ENCODE results near the gene GSTO1. TPM values are rescaled to one million over a fixed set of nuclear protein-coding genes. Genes with fewer than 3 reads are reported as not detected.

The GSTO1 gene
- total RNA-seq, 2 donors from 2014 or later, result 37.9 to 52.6 TPM

DNA sequence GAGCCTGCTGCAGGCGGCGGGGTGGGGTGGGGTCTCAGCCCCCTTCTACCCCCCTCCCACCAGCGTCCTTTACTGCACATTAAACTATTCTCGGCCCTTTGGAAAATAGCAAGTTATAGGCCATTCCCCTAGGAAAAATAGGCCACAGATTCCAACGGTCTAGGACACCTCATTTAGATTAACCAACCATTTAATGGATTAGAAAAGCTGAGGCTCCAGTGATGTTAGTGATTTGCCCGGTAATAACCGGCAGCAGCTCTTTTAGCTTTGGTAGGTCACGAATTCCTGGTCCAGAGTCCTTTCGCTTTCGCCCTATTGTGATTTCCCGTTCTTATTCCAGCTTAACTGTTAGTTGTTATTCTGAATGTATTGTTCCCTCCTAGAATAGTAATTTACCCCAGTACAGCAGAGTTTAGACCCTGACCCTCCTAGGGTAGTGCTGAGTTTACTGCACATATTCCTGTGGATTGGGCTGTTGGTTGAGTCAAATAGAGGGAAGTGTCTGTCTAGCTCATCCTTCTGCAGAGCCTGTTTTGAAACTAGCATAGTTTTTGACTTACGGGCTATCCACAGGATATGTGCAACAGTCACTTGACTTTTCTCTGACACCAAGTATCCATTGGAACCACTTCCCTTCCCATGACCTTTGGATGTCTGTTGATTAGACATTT, 754 bp downstream of the GSTO1 start:
- peaks cover 3% of the 10 kb centered on the region for H3K27me3 Mint-ChIP-seq
- H3K9me3 ChIP-seq (ENCODE audit: control insufficient read depth, low read length, poor library complexity, severe bottlenecking), result no peaks in the 10 kb centered on the region
- H3K4me3 Mint-ChIP-seq, result peak overlapping the region; percentile 97
- H3K36me3 Mint-ChIP-seq (ENCODE audit: low read depth), result peaks cover 11% of the 10 kb centered on the region
- peaks cover 45% of the 10 kb centered on the region for H3K4me1 Mint-ChIP-seq
- DNase-seq (no peak), ATAC-seq (peak; percentile 56)
- H3K27ac Mint-ChIP-seq, result peak overlapping the region; percentile 95

DNA sequence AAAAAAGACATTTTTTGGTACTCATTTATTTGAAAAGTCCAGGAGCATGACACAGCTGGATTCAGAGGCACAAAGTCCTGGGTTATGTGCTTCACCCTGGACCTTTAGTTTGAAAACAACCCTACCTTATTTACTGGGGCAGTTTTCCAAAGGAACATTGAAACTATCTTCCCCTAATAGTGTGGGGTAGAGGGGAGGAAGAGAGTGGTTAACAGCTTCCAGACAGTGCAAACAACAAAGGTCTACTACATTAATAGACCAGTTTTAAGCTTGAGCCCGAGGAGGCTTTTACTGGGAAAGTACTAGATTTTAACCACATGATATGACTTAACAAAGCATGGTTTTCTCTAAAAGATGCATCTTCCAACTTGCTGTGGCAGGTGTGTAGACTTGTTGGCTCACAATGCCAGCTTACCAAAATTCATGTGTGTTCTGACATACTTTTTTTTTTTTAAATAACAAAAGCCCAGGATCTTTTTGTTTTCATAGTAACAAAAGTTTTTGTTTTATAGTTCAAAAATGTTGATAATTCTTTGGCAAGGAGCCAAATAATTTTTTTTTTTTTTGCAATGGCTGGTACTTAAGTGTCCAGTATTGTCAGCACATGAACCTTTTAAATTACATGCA, 1.8 kb downstream of the GSTO1 start:
- DNase-seq, result no peak
- peak overlapping the region; percentile 97 for H3K4me3 Mint-ChIP-seq
- peak; percentile 66 for ATAC-seq
- no peaks in the 10 kb centered on the region for H3K9me3 ChIP-seq (ENCODE audit: control insufficient read depth, low read length, poor library complexity, severe bottlenecking)
- peak overlapping the region; percentile 95 for H3K27ac Mint-ChIP-seq
- peaks cover 13% of the 10 kb centered on the region for H3K36me3 Mint-ChIP-seq (ENCODE audit: low read depth)
- H3K27me3 Mint-ChIP-seq, result no peaks in the 10 kb centered on the region
- H3K4me1 Mint-ChIP-seq, result peaks cover 55% of the 10 kb centered on the region

DNA sequence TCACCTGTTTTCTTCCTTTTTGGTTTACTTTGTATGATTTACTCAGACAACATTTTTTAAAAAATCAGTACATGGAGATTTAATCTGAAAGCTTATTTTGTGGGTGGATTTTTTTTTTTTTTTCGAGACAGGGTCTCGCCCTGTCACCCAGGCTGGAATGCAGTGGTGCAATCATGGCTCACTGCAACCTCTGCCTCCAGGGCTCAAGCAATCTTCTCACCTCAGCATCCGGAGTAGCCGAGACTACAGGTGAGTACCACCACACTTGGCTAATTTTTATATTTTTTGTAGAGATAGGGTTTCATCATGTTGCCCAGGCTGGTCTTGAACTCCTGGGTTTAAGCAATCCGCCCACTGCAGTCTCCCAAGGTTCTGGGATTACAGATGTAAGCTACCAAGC, 2.5 kb downstream of the GSTO1 start:
- H3K9me3 ChIP-seq (ENCODE audit: control insufficient read depth, low read length, poor library complexity, severe bottlenecking), result no peaks in the 10 kb centered on the region
- ATAC-seq (no peak), DNase-seq (no peak)
- peak overlapping the region; percentile 95 for H3K27ac Mint-ChIP-seq
- H3K36me3 Mint-ChIP-seq (ENCODE audit: low read depth), result peaks cover 13% of the 10 kb centered on the region
- peaks cover 59% of the 10 kb centered on the region for H3K4me1 Mint-ChIP-seq
- H3K27me3 Mint-ChIP-seq, result no peaks in the 10 kb centered on the region
- no peak overlapping the region for H3K4me3 Mint-ChIP-seq

DNA sequence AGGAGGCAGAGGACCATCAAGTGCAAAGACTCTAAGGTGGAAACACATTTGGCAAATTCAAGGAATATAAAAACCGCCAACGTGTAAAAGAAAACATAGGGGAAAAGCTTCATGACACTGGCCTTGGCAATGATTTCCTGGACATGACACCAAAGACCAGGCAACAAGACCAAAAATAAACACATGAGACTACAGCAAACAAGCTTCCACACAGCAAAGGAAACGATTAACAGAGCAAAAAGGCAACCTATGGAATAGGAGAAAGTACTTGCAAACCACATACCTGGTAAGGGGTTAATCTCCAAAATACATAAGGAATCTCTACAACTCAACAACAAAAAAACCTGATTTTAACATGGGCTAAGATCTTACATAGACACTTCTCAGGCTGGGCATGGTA, 3.5 kb downstream of the GSTO1 start:
- ATAC-seq (no peak), DNase-seq (no peak)
- no peaks in the 10 kb centered on the region for H3K9me3 ChIP-seq (ENCODE audit: control insufficient read depth, low read length, poor library complexity, severe bottlenecking)
- no peaks in the 10 kb centered on the region for H3K27me3 Mint-ChIP-seq
- H3K4me3 Mint-ChIP-seq, result peak overlapping the region; percentile 28
- H3K36me3 Mint-ChIP-seq (ENCODE audit: low read depth), result peaks cover 13% of the 10 kb centered on the region
- H3K27ac Mint-ChIP-seq, result peak overlapping the region; percentile 95
- H3K4me1 Mint-ChIP-seq, result peaks cover 61% of the 10 kb centered on the region

DNA sequence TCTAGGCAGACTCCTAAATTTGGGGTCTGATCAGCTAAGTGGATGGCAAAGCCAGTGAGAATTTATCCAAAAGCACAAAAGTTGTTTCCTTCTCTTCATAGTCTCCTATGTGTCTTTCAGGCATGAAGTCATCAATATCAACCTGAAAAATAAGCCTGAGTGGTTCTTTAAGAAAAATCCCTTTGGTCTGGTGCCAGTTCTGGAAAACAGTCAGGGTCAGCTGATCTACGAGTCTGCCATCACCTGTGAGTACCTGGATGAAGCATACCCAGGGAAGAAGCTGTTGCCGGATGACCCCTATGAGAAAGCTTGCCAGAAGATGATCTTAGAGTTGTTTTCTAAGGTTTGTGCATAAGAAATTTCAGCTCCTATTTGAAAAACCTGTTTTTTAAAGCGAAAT, 4.8 kb downstream of the GSTO1 start:
- no peaks in the 10 kb centered on the region for H3K9me3 ChIP-seq (ENCODE audit: control insufficient read depth, low read length, poor library complexity, severe bottlenecking)
- Mint-ChIP-seq H3K27me3 (no peaks in the 10 kb centered on the region), H3K4me1 (peaks cover 59% of the 10 kb centered on the region), H3K4me3 (no peak overlapping the region), H3K27ac (peak overlapping the region; percentile 95), H3K36me3 (ENCODE audit: low read depth) (peaks cover 13% of the 10 kb centered on the region)
- ATAC-seq (no peak), DNase-seq (no peak)

DNA sequence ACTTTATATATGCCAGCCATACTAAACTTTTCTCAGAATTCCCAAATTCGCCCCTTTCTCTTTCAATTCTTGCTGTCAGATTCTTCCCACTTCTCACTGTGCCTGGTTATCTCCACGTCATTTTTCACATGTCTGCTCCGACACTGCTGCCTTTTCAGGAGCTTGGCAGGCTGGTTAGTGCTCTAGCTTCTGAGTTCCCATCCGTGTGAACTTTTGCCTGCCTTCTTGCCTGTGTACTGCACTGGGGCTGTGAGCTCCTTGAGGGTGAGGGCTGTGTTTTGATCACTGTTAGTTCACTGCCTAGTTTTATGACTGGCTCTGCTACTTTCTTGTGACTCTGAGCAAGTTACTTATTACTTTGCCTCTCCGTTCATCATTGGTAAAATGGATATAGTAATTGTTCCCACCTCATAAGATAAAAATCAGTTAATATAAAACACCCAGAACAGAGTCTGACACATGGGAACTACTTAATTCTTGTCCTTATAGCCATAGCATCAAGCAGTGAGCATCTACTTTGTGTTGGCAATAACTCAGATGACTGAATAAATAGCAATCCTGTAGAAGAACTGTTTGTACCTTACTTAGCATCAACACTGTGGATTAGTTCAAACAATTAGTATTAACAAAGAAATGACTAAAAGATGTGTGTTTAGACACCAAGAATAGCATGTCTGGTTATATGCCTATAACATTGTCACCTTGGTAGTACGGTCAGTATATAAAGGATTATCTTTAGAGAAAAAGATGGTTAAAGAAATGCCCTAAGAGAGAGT, 5.5 kb downstream of the GSTO1 start:
- H3K36me3 Mint-ChIP-seq (ENCODE audit: low read depth), result peaks cover 13% of the 10 kb centered on the region
- H3K9me3 ChIP-seq (ENCODE audit: control insufficient read depth, low read length, poor library complexity, severe bottlenecking), result no peaks in the 10 kb centered on the region
- no peak for ATAC-seq

DNA sequence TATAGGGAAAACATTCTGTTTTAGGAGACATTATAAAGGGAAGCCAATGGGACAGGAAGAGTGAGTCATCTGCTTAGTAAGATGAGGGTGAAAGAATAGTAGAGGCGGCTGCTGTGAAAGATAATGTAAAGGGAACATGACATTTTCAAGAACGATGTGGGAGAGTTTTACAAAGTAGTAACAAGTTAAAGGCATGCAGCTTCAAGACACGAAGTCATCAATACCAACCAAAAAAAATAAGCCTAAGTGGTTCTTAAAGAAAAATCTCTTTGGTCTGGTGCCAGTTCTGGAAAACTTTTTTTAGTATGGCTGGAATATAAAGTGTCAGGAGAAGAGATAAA, 6.1 kb downstream of the GSTO1 start:
- H3K9me3 ChIP-seq (ENCODE audit: control insufficient read depth, low read length, poor library complexity, severe bottlenecking), result no peaks in the 10 kb centered on the region
- DNase-seq (no peak), ATAC-seq (peak; percentile 22)
- H3K36me3 Mint-ChIP-seq (ENCODE audit: low read depth), result peaks cover 11% of the 10 kb centered on the region
- peak overlapping the region; percentile 95 for H3K27ac Mint-ChIP-seq
- H3K27me3 Mint-ChIP-seq, result no peaks in the 10 kb centered on the region
- peak overlapping the region; percentile 43 for H3K4me3 Mint-ChIP-seq
- H3K4me1 Mint-ChIP-seq, result peaks cover 64% of the 10 kb centered on the region

More for the DNA sequence above, 5.5 kb downstream of the GSTO1 start:
- peak overlapping the region; percentile 43 for H3K4me3 Mint-ChIP-seq
- H3K4me1 Mint-ChIP-seq, result peaks cover 63% of the 10 kb centered on the region
- peak overlapping the region; percentile 95 for H3K27ac Mint-ChIP-seq
- no peak for DNase-seq
- H3K27me3 Mint-ChIP-seq, result no peaks in the 10 kb centered on the region

DNA sequence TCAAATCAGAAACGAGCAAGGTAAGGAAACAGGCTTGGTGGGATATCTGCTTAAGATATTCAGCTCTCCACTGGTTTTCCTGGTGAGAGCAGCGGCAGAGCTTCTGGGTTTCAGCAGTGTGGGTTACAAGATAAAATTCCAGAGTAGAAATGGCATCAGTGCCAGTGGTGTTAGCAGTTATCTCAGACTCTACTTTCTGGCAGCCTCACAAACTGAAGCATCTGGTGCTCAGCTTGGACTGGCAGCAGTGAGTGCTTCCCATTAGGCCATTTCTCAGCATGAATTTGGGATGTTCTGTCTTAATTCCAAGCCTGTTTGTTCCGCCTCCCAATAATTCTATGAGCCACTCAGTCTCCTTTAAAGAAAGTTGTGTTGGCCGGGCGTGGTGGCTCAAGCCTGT, 7.4 kb downstream of the GSTO1 start:
- Mint-ChIP-seq H3K4me1 (peaks cover 62% of the 10 kb centered on the region), H3K27ac (peak overlapping the region; percentile 54), H3K4me3 (no peak overlapping the region), H3K27me3 (no peaks in the 10 kb centered on the region), H3K36me3 (ENCODE audit: low read depth) (peaks cover 14% of the 10 kb centered on the region)
- ATAC-seq (no peak), DNase-seq (no peak)
- H3K9me3 ChIP-seq (ENCODE audit: control insufficient read depth, low read length, poor library complexity, severe bottlenecking), result no peaks in the 10 kb centered on the region

DNA sequence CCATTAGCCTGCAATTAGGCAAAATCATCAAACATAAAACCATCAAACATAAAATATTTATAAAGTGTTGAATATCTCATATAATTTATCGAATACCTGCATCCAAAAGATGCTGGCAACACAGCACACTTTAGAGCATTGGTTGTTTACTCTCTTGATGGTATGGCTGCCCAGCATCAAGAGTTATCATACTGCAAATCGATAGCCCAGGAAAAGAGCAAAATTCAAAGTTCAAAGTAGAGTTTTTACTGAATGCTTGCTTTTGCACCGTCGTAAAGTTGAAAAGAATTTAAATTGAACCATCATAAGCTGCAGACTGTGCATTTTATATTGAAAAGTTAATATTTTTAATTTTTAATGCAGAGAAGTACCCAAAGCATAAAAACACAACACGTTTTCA, 10.1 kb downstream of the GSTO1 start:
- DNase-seq (no peak), ATAC-seq (no peak)
- no peaks in the 10 kb centered on the region for H3K9me3 ChIP-seq (ENCODE audit: control insufficient read depth, low read length, poor library complexity, severe bottlenecking)
- Mint-ChIP-seq H3K4me3 (no peak overlapping the region), H3K27ac (peak overlapping the region; percentile 77), H3K36me3 (ENCODE audit: low read depth) (peaks cover 10% of the 10 kb centered on the region), H3K4me1 (peaks cover 59% of the 10 kb centered on the region), H3K27me3 (no peaks in the 10 kb centered on the region)

DNA sequence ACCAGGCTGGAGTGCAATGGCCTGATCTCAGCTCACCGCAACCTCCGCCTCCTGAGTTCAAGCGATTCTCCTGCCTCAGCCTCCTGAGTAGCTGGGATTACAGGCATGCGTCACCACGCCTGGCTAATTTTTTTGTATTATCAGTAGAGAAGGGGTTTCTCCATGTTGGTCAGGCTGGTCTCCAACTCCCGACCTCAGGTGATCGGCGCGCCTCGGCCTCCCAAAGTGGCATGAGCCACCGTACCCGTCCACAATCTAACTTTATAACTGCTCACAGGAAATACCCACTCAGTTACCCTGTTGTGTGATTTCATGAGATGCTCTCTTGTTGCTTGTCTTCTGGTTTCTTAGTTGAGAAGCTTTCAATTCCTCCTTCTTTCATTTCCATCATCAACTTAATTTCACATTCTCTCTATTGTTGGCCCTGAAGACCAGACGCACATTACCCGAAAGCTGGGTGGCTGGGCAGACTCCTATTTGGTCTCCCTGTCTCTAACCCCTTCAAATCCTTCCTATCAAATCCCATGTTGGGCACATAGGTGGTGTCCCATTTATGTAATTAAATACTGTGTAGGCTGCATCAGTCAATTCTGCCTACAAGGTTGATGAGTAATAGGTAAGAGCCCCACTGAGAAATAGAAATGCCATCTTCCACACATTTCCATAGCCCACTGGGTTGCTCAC, 13.2 kb downstream of the GSTO1 start:
- H3K27ac Mint-ChIP-seq, result peak overlapping the region; percentile 98
- peaks cover 36% of the 10 kb centered on the region for H3K4me1 Mint-ChIP-seq
- no peak for ATAC-seq
- peaks cover 6% of the 10 kb centered on the region for H3K36me3 Mint-ChIP-seq (ENCODE audit: low read depth)
- H3K4me3 Mint-ChIP-seq, result peak overlapping the region; percentile 91
- no peaks in the 10 kb centered on the region for H3K9me3 ChIP-seq (ENCODE audit: control insufficient read depth, low read length, poor library complexity, severe bottlenecking)
- no peak for DNase-seq
- H3K27me3 Mint-ChIP-seq, result no peaks in the 10 kb centered on the region

DNA sequence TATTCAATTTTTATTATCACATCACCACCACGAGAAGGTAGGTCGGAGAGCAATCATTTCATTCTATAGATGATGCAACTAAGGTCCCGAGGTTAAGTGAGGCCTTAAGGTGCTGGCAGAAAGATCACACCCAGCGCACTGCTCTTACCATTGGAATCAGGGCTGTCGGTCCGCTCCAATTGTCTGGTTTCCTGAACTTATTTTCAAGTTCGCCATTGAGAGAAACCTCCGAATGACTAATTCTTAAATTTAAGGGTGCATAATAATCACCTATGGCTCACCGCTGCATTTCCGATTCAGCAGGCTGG, 13.7 kb downstream of the GSTO1 start:
- DNase-seq (no peak), ATAC-seq (no peak)
- peak overlapping the region; percentile 91 for H3K4me3 Mint-ChIP-seq
- H3K27ac Mint-ChIP-seq, result peak overlapping the region; percentile 98
- H3K27me3 Mint-ChIP-seq, result no peaks in the 10 kb centered on the region
- H3K36me3 Mint-ChIP-seq (ENCODE audit: low read depth), result peaks cover 6% of the 10 kb centered on the region
- peaks cover 36% of the 10 kb centered on the region for H3K4me1 Mint-ChIP-seq
- H3K9me3 ChIP-seq (ENCODE audit: control insufficient read depth, low read length, poor library complexity, severe bottlenecking), result no peaks in the 10 kb centered on the region

DNA sequence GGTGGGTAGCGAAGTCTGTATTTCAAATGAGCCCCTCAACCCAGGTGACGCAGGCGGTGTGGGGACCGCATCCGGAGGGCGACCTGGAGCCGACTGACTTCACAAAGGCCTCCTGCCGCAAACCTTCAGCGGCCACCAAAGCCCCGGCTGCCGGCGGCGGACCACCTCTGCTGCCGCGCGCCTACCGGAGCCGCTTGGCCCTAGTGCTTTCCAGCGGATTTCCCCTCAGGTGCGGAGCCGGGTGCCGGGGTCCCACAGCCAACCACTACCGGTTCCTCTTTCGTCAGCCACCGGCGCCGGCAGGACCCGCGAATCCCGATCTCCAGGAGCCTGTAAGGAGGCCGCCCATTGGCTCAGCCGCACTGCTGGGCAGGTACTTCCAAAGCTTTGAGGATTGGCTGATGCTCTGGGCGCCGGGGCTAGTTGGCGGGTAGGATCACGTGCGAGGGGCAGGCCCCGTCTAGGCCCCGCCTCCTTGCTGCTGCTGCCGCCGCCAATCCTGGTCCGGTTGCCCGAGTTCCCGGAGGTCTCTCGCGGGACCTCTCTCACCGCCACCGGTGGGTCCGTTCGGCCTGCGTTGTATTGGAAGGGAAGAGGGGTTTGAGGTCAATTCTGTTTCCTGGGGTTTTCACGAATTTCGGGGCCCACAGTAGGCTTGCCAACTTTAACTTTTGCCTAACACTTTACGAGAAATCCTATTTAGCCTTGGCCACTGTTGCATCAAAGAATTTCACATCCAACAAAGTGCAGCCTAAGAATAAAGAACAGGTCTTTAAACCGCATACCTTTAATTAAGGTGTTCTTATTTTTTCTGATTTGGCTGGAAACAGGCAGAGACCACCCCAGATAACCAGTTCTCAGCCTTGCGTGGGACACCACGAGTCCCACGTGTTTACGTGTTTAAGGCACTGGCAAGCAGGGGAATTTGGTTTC, 14.3 kb downstream of the GSTO1 start, which contains the start of gene GSTO2:
Gene GSTO2, plus strand, starts transcription at position 472 of the 933 bp plus-strand sequence. CDS start 5,732 bp downstream, outside the sequence.
- Mint-ChIP-seq H3K27me3 (no peaks in the 10 kb centered on the region), H3K4me3 (peak within 1 kb of the TSS; percentile 91), H3K4me1 (peaks cover 33% of the 10 kb centered on the region), H3K27ac (peak within 1 kb of the TSS; percentile 98), H3K36me3 (ENCODE audit: low read depth) (peaks cover 6% of the 10 kb centered on the region)
- H3K9me3 ChIP-seq (ENCODE audit: control insufficient read depth, low read length, poor library complexity, severe bottlenecking), result no peaks in the 10 kb centered on the region
- ATAC-seq (peak; percentile 93), DNase-seq (peak; percentile 96 to 98 (median 96))
